NCI-H1105 (cell line): ENCODE results near the gene COL18A1.
"Not testable (repeated sequence)": the region's sequence is repeated elsewhere in the genome, so short reads cannot be mapped to it uniquely, and the experiment has no call there.

Source experiments
- DNase-seq: peaks from one replicate; lab custom pipeline; 2025; lab: John Stamatoyannopoulos, UW

Gene COL18A1

GRCh38 chr21:45522381-45522780 lies 117.4 kb downstream of the COL18A1 start:
- no peak for DNase-seq

GRCh38 chr21:45522986-45523385 lies 118.0 kb downstream of the COL18A1 start:
- no peak for DNase-seq

- no peak for DNase-seq
These were observed 118.6 kb downstream of the COL18A1 start for GRCh38 chr21:45523411-45524101.

- no peak for DNase-seq
These were observed 119.8 kb downstream of the COL18A1 start for GRCh38 chr21:45524756-45525152.

- DNase-seq = no peak
These were observed 120.4 kb downstream of the COL18A1 start for GRCh38 chr21:45525153-45525909.

- no peak for DNase-seq
These were observed 120.9 kb downstream of the COL18A1 start for GRCh38 chr21:45525910-45526306.

GRCh38 chr21:45527151-45527999 lies 122.4 kb downstream of the COL18A1 start:
- not testable (repeated sequence) for DNase-seq

- no peak for DNase-seq
These were observed 123.2 kb downstream of the COL18A1 start for GRCh38 chr21:45528028-45528705.

- DNase-seq = no peak
These were observed 124.2 kb downstream of the COL18A1 start for GRCh38 chr21:45528981-45529784.

- no peak for DNase-seq
These were observed 124.9 kb downstream of the COL18A1 start for GRCh38 chr21:45529785-45530422.

- DNase-seq = no peak
These were observed 125.6 kb downstream of the COL18A1 start for GRCh38 chr21:45530423-45531113.

GRCh38 chr21:45531114-45531392 lies 126.1 kb downstream of the COL18A1 start:
- DNase-seq = not testable (repeated sequence)

- DNase-seq = no peak
These were observed 126.6 kb downstream of the COL18A1 start for GRCh38 chr21:45531393-45532215.

- no peak for DNase-seq
These were observed 127.9 kb downstream of the COL18A1 start for GRCh38 chr21:45532826-45533360.

- DNase-seq = no peak
These were observed 128.4 kb downstream of the COL18A1 start for GRCh38 chr21:45533361-45533845.

- DNase-seq = no peak
These were observed 129.1 kb downstream of the COL18A1 start for GRCh38 chr21:45533846-45534635.

- DNase-seq = peak; percentile 4
These were observed 129.8 kb downstream of the COL18A1 start for GRCh38 chr21:45534636-45535331.
